ENCODE results near the gene SLC7A4. TPM values are rescaled to one million over a fixed set of nuclear protein-coding genes. Genes with fewer than 3 reads are reported as not detected.

The SLC7A4 gene
- total RNA-seq, 1 donor from 2014 or later = 0.59 TPM

GRCh38 chr22:20980523-20980922, 51.8 kb downstream of the SLC7A4 start:
- no peak for DNase-seq
- Mint-ChIP-seq H3K27me3 (ENCODE audit: unreplicated experiment) (peaks cover 9% of the 10 kb centered on the region), H3K4me3 (ENCODE audit: unreplicated experiment) (no peak overlapping the region), H3K4me1 (ENCODE audit: low read depth, unreplicated experiment) (peaks cover 7% of the 10 kb centered on the region), H3K9me3 (ENCODE audit: unreplicated experiment) (peaks cover 13% of the 10 kb centered on the region), H3K36me3 (ENCODE audit: unreplicated experiment) (no peaks in the 10 kb centered on the region), H3K27ac (ENCODE audit: unreplicated experiment) (no peak overlapping the region)
- no peak for TF ChIP-seq CTCF (IDR thresholded peaks at IDR 0.05; ENCODE audit: partially characterized antibody, unreplicated experiment)

DNA sequence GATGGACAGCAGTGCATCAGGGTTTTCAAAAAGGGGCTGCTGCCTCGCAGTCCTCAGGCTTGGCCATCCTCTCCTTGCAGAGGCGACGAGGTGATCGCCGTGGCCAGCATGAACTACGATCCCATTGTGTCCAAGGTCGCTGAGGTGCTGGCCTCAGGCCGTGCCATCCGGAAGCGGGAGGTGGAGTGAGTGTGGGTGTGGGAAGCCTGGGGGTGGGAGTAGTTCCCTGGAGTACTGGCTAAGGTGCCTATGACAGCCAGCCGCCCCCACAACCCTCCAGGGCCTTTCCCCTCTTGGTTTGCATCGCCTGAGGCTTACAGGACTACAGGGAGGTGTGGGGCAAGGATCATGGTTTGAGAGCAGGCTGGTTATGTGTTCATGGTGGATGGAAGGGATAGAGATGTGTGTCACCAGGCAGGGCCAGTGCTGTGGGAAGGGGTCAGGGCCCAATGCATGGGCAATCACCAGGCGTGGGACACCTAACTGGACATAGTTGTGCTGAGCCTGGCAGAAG, 52.4 kb downstream of the SLC7A4 start:
- H3K4me1 Mint-ChIP-seq (ENCODE audit: low read depth, unreplicated experiment) = peaks cover 7% of the 10 kb centered on the region
- H3K27ac Mint-ChIP-seq (ENCODE audit: unreplicated experiment) = no peak overlapping the region
- DNase-seq = no peak
- H3K27me3 Mint-ChIP-seq (ENCODE audit: unreplicated experiment) = peaks cover 9% of the 10 kb centered on the region
- TF ChIP-seq CTCF (IDR thresholded peaks at IDR 0.05; ENCODE audit: partially characterized antibody, unreplicated experiment) = no peak
- H3K9me3 Mint-ChIP-seq (ENCODE audit: unreplicated experiment) = peaks cover 13% of the 10 kb centered on the region
- H3K36me3 Mint-ChIP-seq (ENCODE audit: unreplicated experiment) = no peaks in the 10 kb centered on the region
- no peak overlapping the region for H3K4me3 Mint-ChIP-seq (ENCODE audit: unreplicated experiment)

DNA sequence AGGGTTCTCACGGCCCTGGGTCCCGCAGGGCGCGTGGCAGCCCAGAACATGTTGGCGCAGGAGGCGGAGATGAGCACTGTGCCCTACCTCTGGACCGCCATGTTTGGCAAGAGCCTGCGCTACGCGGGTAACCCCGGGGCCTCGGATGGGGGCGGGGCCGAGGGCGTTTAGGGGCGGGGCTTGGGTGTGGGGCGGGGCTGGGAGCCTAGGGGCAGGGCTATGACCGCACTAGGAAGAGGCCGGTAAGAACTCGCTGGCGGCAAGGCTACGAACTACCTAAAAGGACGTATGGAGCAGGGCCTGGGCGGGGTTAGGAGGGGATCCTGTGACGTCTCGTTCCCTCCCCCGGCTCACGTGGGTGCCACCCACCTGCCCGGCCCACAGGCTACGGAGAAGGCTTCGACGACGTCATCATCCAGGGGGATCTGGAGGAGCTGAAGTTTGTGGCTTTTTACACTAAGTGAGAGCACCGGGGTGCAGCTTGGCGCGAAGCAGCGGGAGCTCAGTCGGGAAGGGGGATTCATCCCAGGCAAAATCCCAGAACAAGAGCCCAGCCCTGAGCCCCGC, 53.0 kb downstream of the SLC7A4 start:
- no peak for TF ChIP-seq CTCF (IDR thresholded peaks at IDR 0.05; ENCODE audit: partially characterized antibody, unreplicated experiment)
- peak overlapping the region; percentile 52 for H3K27ac Mint-ChIP-seq (ENCODE audit: unreplicated experiment)
- H3K4me3 Mint-ChIP-seq (ENCODE audit: unreplicated experiment) = peak overlapping the region; percentile 77
- peaks cover 13% of the 10 kb centered on the region for H3K9me3 Mint-ChIP-seq (ENCODE audit: unreplicated experiment)
- DNase-seq = peak; percentile 60
- peaks cover 7% of the 10 kb centered on the region for H3K4me1 Mint-ChIP-seq (ENCODE audit: low read depth, unreplicated experiment)
- H3K36me3 Mint-ChIP-seq (ENCODE audit: unreplicated experiment) = no peaks in the 10 kb centered on the region
- peaks cover 9% of the 10 kb centered on the region for H3K27me3 Mint-ChIP-seq (ENCODE audit: unreplicated experiment)

Small RNA genes lying within 50 kb of the gene (microRNA-seq; reads per million reads assigned to microRNA genes)
- not detected for gene MIR649 (ENCODE audit: unreplicated experiment)

Other genes starting within 250 kb of the SLC7A4 start
- gene PI4KA, start 173.8 kb downstream of the SLC7A4 start, total RNA-seq (ENCODE audit: unreplicated experiment) = 165 TPM
- gene SNAP29, start 173.6 kb downstream of the SLC7A4 start, total RNA-seq (ENCODE audit: unreplicated experiment) = 22.9 TPM
- gene CRKL, start 115.2 kb downstream of the SLC7A4 start, total RNA-seq (ENCODE audit: unreplicated experiment) = 59.6 TPM
- 0.64 TPM for gene AIFM3, start 65.3 kb downstream of the SLC7A4 start, total RNA-seq (ENCODE audit: unreplicated experiment)
- 165 TPM for gene LZTR1, start 50.3 kb downstream of the SLC7A4 start, total RNA-seq (ENCODE audit: unreplicated experiment)
- gene THAP7, start 30.4 kb downstream of the SLC7A4 start, total RNA-seq (ENCODE audit: unreplicated experiment) = 17.8 TPM
- gene P2RX6, start 17.4 kb downstream of the SLC7A4 start, total RNA-seq (ENCODE audit: unreplicated experiment) = 1.5 TPM
- gene LRRC74B, start 13.4 kb upstream of the SLC7A4 start, total RNA-seq (ENCODE audit: unreplicated experiment) = not detected